NCI-H146 treated with DMSO at 0.1 percent for 48 hours (cell line): ENCODE results near the gene ACSF3.

Experiments
- DNase-seq: peaks from one replicate; lab custom pipeline; 2025; ENCODE audit not compliant: unreplicated experiment; lab: John Stamatoyannopoulos, UW

The ACSF3 gene

DNA sequence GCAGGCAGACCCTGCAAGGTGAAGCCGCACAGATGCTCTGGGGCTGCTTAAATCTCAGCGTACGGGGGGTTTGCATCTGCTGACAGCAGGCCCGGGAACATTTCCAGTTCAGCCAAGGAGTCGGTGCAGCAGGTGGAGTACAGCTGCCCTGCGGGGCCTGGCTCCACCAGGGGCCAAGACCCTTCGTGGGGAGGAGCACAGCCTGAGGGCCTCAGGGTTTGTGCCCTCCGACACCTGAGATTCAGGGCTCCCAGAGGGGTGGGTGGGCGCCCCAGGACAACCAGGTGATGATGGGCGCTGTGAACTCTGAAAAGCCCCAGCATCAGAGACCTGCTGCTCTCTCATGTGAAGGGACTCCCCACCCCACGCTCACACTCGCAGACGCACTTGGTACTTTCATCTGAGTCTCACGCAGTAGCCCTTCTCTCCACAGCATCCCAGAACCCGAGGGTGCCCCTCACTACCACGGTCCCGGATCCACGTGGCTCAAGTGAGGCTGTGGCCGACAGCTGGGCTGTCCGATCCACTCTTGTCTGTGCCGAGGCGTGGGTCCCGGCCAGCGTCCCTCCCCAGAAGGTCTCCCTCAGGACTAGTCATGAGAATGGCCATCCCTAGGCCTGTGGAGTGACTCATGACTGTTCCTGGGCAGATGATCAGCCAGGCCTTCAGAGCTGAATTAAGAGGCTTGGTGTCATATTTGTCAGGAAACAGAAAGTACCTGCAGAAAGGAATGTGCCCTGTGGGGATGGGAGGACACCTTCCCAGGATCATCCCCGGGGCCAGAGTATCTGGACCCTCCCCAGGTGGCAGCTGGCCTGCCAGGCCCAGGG is 29.6 kb downstream of the ACSF3 start:
- no peak for DNase-seq

- no peak for DNase-seq
These were observed 30.1 kb downstream of the ACSF3 start for GRCh38 chr16:89123831-89124100.

GRCh38 chr16:89129378-89129777 is 35.7 kb downstream of the ACSF3 start:
- no peak for DNase-seq

DNA sequence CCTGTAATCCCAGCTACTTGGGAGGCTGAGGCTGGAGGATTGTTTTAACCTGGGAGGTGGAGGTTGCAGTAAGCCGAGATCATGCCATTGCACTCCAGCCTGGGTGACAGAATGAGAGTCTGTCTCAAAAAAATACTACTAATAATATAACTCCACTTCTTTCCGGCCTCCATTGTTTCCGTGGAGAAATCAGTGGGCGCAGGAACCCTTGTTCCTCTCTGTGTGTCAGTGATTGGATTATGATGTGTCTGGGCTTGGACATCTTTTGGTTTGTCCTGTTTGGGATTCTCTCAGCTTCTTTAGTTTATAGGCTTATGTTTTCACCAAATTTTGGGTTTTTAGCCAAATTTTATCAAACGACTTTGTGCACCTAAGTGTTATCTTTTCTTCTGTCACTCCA is 36.8 kb downstream of the ACSF3 start:
- DNase-seq: no peak

- DNase-seq: no peak
These were observed 38.1 kb downstream of the ACSF3 start for GRCh38 chr16:89131783-89132182.

- DNase-seq: no peak
These were observed 38.7 kb downstream of the ACSF3 start for GRCh38 chr16:89132194-89133005.

GRCh38 chr16:89133457-89134127 is 39.9 kb downstream of the ACSF3 start:
- no peak for DNase-seq

- DNase-seq: no peak
These were observed 40.6 kb downstream of the ACSF3 start for GRCh38 chr16:89134269-89134668.

DNA sequence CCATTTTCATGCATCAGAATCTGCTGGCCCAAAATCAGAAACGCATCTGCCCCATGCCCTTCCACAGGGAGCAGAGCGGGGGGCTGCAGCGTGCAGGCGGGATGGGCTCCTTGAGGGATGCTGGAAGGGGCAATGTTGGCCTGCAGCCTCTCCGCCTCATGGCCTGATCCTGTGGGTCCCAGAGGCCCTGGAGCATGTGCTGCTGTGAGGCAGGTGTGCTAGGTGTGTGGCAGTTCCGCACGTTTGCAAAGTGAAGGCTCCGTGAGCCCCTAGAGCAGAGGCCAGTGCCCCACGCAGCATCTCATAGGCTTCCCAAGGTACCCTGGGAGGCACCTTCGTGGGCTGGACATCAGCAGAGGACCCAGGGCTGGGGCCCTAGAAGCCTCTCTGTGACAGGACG is 41.5 kb downstream of the ACSF3 start:
- no peak for DNase-seq

DNA sequence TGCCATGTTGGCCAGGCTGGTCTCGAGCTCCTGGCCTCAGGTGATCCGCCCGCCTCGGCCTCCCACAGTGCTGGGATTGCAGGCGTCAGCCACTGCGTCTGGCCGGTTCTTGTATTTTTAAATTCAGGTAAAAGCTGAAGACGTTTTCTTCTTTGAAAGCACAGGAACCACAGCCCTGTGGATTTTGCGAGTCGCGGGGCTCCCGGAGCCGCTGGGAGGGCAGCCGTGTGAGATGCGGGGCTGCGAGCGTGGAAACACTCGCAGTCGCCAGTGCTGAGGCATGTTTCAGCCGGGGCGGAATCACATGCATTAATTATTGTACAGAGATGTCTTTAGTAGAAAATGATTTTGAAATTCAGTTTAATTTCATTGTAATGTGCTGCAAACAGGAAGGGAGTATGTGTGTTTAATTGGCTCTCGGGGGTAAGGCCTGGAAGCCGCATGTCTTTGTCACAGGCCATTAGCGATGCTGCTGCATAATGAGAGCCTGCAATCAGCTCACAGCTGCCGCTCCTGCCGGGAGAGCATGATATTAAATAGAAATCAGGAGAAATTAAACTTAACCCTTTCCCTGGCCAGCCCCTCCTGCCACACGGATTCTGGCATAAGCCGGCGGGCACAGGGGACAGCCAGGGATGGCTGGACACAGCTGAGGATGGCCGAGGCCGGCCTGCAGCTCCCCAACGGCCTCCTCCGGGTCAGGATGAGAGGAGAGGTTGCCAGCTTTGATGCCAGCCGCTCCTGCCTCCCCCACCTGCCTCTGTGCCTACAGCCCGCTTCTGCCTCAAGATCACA is 42.5 kb downstream of the ACSF3 start:
- peak; percentile 4 for DNase-seq

- DNase-seq: no peak
These were observed 43.3 kb downstream of the ACSF3 start for GRCh38 chr16:89136931-89137330.

DNA sequence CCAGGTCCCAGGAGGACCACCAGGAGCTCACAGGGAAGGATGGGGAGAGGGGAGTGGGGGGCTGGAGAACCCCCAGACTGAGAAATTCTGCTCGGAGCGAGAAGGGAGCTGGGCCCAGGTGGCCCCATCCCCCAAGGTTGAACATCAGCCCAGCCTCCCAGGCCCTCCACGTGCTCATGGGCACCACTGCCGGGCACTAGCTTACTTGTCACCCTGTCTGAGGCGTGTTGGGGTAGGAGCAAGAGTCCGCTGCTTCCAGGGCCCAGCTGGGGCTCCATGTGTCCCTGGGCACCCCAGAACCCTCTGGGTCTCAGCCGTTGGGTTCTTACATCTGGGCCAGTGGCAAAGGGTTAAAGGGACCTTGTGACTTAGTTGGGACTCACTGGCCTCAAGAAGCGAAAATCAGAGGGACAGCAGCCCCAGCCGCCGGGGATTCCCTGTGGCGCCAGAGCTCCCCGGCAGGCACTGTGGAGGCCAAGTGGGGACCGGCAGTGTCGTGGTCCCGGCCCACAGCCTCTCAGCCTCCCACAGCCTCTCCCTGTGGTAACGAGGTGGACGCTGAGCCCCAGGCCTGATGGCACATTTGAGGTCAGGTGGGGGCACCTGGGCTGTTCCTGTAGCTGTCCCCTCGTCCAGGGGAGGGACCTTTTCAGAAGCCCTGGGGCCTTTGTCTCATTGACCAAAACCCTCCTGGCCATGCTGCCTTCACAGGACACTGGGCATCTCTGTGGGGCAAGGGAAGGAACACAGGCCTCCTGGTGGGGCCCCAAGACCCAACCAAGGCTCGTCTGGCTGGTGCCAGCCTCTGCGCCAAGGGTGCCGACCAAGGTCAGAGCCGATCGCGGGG is 44.2 kb downstream of the ACSF3 start:
- DNase-seq: no peak

DNA sequence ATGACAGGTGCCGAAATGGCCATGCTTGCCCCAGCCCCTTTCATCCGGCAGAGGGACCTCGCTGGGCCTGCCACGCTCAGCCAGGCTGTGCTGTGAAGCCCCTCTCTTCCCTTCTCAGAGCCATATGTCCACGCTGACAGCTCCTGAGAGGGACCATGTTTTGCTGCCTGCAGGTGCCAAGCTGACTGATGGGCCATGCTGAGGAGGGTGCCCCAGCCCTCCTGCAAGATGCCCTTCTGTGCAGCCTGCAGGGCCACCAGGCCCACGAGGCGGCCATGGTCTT is 44.8 kb downstream of the ACSF3 start:
- DNase-seq: no peak

GRCh38 chr16:89138843-89139520 is 45.3 kb downstream of the ACSF3 start:
- DNase-seq: no peak

DNA sequence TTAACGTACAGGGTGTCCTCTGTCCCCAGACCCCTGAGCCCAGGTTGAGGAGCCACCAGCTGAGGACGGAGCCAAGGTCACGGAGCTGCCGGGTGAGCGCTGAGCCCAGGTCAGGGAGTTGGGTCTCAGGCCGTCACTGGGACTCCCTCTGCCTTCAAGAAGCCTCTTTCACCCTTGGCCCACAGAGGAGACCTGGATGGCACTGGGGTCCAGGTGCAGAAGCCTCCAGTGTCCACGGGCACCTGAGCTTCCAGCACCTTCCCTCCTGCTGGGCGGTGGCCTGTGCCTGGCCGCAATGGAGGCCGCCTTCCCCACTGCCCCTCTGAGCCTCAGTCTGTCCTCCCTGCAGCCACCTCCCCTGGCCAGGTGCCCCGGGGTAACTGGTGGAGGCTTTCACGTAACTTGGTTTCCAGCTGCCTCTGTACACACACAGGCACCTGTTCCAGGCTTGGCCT is 46.3 kb downstream of the ACSF3 start:
- no peak for DNase-seq

DNA sequence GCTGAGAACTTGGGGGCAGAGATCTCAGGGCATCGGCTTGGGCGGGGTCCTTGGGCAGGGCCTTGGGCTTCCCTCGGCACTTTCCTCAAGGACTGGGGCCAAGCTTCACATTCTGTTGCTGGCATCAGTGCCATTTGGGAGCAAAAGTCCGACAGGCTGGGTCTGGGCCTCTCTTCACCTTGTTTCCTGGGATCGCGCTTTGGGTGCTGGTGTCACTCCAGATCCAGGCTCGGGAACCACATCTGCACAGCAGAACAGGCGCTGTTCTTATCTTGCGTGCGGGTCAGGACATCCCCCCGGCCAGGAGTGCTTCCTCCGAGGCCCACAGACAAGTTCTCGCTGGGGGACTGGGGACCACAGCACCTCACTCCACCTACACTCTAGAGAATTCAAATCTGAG is 46.7 kb downstream of the ACSF3 start:
- DNase-seq: no peak

DNA sequence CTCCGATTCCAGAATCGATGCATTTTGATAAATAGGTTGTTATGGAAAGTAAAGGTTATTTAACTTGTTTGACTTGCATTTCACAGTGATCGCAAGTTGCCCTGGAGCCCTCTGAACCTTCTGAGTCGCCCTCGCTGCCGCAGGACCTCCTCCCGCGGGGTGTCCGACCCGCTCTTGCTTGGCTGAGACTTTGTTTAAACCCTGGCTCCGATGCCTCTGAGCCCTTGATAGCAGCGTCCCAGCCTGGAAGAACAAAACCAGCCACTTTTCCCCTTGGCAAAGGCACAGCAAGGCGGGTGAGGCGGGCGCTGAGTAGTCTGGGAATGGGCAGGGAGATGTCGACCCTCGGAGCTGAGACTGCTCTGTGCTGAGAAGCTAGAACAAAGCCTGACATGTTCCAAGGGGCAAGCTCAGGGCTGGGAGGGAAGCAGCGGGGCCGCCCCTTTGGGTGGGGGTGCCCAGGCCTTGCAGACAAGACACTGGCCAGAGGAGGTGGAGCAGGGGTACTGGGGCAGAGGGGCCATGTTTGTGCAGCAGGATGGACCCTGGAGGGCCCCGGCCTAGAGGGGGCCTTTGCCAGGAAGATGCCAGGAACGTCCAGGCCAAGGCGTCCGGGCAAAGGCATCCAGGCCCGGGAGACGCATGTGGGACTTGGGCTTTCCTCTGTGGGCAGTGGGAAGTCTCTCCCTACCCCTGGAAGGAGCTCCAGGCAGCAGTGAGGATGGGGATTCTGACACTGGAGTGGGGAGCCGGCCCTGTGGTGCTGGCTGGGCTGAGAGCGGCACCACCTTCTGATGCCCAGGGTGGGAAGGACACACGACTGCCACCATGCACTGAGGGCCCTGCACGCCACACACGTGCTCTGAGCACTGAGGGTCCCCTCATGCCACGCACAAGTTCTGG is 47.6 kb downstream of the ACSF3 start:
- DNase-seq: no peak

DNA sequence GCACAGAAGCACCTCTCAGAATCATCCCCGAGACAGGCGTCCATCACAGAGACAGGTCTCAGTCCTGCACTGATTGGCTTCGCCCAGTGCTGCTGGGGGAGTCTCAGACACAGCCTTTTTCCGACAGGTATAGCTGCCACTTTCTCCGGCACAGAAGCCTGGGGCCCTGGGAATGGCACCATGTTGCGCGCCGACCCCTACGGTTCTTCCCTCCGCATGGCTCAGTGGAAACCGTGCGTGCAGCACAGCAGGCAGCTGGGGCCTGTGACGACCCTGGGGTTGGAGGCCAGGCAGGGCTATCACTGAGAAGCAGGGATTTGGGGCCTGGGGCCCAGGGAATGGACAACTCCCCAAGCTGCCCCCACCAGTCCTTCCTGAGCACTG is 48.2 kb downstream of the ACSF3 start:
- no peak for DNase-seq
